PC-3 (cell line): ENCODE results near the gene FN1. TPM values are rescaled to one million over a fixed set of nuclear protein-coding genes. Genes with fewer than 3 reads are reported as not detected.

Source experiments
- ATAC-seq: fragments of 200-7000 bp; cut with Tn5 transposase; 2 replicates; pipeline ENCODE4 v1.9.1; 2020; ENCODE audit warnings: mild to moderate bottlenecking, moderate library complexity
- BruUV-seq: library from RNA; stranded (reverse); fragments of 400-500 nt; replicated peaks from 2 replicates; lab custom pipeline; 2021; lab: Mats Ljungman, UMichigan
- CTCF ChIA-PET: fragments of 300-600 bp; sonication (Branson Sonifier 250); formaldehyde crosslinking; loops from one replicate; lab custom pipeline; 2022; ENCODE audit warnings: antibody characterized with exemption; lab: Charles Lee
- POLR2A ChIA-PET: fragments of 300-600 bp; sonication (Branson Sonifier 250); formaldehyde crosslinking; loops from one replicate; lab custom pipeline; 2022; ENCODE audit warnings: antibody characterized with exemption; ENCODE audit not compliant: unreplicated experiment; lab: Charles Lee
- DNase-seq: peaks from one replicate; pipeline ENCODE4 v3.0.0-alpha.2; 2015
- H2AFZ ChIP-seq: fragments of 300-600 bp; sonication (generic); 2 replicates; pipeline ENCODE4 v1.6.0; 2016; ENCODE audit warnings: antibody characterized with exemption, low read length
- H3F3A ChIP-seq: fragments of 300-600 bp; sonication (generic); one replicate; pipeline ENCODE4 v1.6.0; 2017; ENCODE audit warnings: antibody characterized with exemption, low read length, control low read depth, mild to moderate bottlenecking; ENCODE audit not compliant: unreplicated experiment
- H3K27ac ChIP-seq: fragments of 300-600 bp; sonication (generic); 2 replicates; pipeline ENCODE4 v1.5.1; 2016; ENCODE audit warnings: mild to moderate bottlenecking, low read length
- H3K27me3 ChIP-seq: fragments of 300-600 bp; sonication (generic); 2 replicates; pipeline ENCODE4 v1.6.1; 2016; ENCODE audit warnings: low read length, mixed read lengths
- H3K36me3 ChIP-seq: fragments of 300-600 bp; sonication (generic); 2 replicates; pipeline ENCODE4 v1.6.1; 2016; ENCODE audit warnings: low read depth, mixed run types, low read length, mixed read lengths
- H3K4me1 ChIP-seq: fragments of 300-600 bp; sonication (generic); 2 replicates; pipeline ENCODE4 v1.5.1; 2016; ENCODE audit warnings: low read length; ENCODE audit not compliant: insufficient read depth
- H3K4me2 ChIP-seq: fragments of 300-600 bp; sonication (generic); 2 replicates; pipeline ENCODE4 v1.6.0; 2016; ENCODE audit warnings: low read length
- H3K4me3 ChIP-seq: fragments of 300-600 bp; sonication (generic); 2 replicates; pipeline ENCODE4 v1.5.1; 2016; ENCODE audit warnings: mild to moderate bottlenecking, low read length, mixed read lengths
- H3K79me2 ChIP-seq: fragments of 300-600 bp; sonication (generic); 2 replicates; pipeline ENCODE4 v1.6.1; 2017; ENCODE audit warnings: low read length, mixed read lengths
- H3K9ac ChIP-seq: fragments of 300-600 bp; sonication (generic); 2 replicates; pipeline ENCODE4 v1.6.0; 2016; ENCODE audit warnings: mild to moderate bottlenecking, low read length
- H3K9me2 ChIP-seq: fragments of 300-600 bp; sonication (generic); replicated peaks from 2 replicates; pipeline ENCODE4 v1.6.1; 2016; ENCODE audit warnings: mixed run types, low read length, mixed read lengths
- H3K9me3 ChIP-seq: fragments of 300-600 bp; sonication (generic); 2 replicates; pipeline ENCODE4 v1.6.1; 2016; ENCODE audit warnings: low read length, mixed read lengths
- H4K20me1 ChIP-seq: fragments of 300-600 bp; sonication (generic); 2 replicates; pipeline ENCODE4 v1.6.1; 2016; ENCODE audit warnings: low read length, mixed read lengths
- EZH2 ChIP-seq: fragments of 300-600 bp; sonication (generic); IDR thresholded peaks from one replicate; pipeline ENCODE4 v1.6.1; 2017; ENCODE audit warnings: antibody characterized with exemption, mild to moderate bottlenecking, low read length; ENCODE audit not compliant: unreplicated experiment
- EZH2phosphoT487 ChIP-seq: fragments of 300-600 bp; sonication (generic); IDR thresholded peaks from 2 replicates; pipeline ENCODE4 v1.6.1; 2018; ENCODE audit warnings: mild to moderate bottlenecking, antibody characterized with exemption, low read length, borderline replicate concordance
- intact Hi-C: fragments of 100-400 bp; cut with micrococcal nuclease; formaldehyde crosslinking; loops from 2 replicates; pipeline ENCODE4 v1.9.0; 2023
- total RNA-seq: library from RNA; depleted of rRNA; stranded (reverse); fragments of >200 nt; gene quantifications from 2 replicates; pipeline ENCODE4 v1.2.3, GENCODE V29; 2014
- TF ChIP-seq, protein P1 (sequence below): fragments of 300-600 bp; sonication (generic); conservative IDR thresholded peaks from 2 replicates; pipeline ENCODE4 v1.5.1; 2017; ENCODE audit warnings: antibody characterized with exemption, low read depth, mild to moderate bottlenecking, low read length

FN1 gene
- total RNA-seq, 1 experiment from 2014 or later: 220 TPM

DNA sequence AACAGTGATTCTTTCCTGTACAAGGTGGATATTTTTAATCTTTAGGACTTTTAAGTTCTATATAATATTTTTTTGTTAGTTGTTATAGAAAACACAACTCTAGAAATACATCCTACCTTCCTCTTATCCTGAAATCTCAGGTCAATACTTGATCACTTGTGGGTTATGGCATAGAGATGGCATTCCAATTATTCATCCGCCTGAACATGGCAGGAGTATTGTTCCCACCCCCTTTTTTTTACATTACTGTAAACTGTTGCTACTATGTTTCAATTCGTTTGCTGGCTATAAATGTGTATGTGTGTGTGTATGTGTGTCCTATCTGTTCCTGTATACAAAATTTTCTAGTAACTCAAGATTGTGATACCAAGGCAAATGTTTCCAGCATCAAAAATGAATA is 43.3 kb upstream of the FN1 start:
- Histone ChIP-seq H3K27me3 (no peaks in the 10 kb centered on the region), H3K9ac (no peak overlapping the region), H3K4me3 (no peak overlapping the region), H4K20me1 (no peaks in the 10 kb centered on the region), H3K36me3 (no peaks in the 10 kb centered on the region), H3K4me2 (no peak overlapping the region), H3K9me2 (no peaks in the 10 kb centered on the region), H3K9me3 (no peaks in the 10 kb centered on the region), H3K27ac (no peak overlapping the region), H3F3A (no peaks in the 10 kb centered on the region), H3K79me2 (no peaks in the 10 kb centered on the region), H3K4me1 (no peaks in the 10 kb centered on the region), H2AFZ (no peak overlapping the region)
- TF ChIP-seq EZH2phosphoT487 (no peak), EZH2 (no peak)
- TF ChIP-seq, protein P1, sequence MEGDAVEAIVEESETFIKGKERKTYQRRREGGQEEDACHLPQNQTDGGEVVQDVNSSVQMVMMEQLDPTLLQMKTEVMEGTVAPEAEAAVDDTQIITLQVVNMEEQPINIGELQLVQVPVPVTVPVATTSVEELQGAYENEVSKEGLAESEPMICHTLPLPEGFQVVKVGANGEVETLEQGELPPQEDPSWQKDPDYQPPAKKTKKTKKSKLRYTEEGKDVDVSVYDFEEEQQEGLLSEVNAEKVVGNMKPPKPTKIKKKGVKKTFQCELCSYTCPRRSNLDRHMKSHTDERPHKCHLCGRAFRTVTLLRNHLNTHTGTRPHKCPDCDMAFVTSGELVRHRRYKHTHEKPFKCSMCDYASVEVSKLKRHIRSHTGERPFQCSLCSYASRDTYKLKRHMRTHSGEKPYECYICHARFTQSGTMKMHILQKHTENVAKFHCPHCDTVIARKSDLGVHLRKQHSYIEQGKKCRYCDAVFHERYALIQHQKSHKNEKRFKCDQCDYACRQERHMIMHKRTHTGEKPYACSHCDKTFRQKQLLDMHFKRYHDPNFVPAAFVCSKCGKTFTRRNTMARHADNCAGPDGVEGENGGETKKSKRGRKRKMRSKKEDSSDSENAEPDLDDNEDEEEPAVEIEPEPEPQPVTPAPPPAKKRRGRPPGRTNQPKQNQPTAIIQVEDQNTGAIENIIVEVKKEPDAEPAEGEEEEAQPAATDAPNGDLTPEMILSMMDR: no peak
- ATAC-seq (no peak), DNase-seq (no peak)
- intact Hi-C loops: no loop called here
- BruUV-seq: no TSS peak
- POLR2A ChIA-PET: no interaction called here
- CTCF ChIA-PET: no interaction called here

DNA sequence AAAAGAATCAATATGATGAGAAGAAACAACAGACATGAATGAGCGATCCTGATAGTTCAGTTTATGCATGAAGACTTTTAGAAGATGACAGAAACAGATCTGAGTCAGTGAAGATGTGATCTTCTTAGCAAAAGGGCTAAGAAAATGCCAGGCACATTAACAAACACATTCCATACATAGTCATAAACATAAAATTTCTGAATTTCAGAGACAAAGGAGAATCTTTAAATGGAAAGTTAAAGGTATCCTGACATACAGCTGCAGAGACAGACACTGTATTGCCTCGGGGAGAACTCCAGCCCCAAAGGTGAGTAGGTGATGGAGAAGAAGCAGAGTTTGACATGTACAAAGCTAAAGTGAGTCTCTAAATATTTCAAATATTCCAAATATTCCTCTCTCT is 40.6 kb upstream of the FN1 start:
- Histone ChIP-seq H3K9me2 (no peaks in the 10 kb centered on the region), H4K20me1 (no peaks in the 10 kb centered on the region), H3K4me3 (no peak overlapping the region), H3K36me3 (no peaks in the 10 kb centered on the region), H3F3A (no peaks in the 10 kb centered on the region), H3K4me1 (no peaks in the 10 kb centered on the region), H3K27ac (no peak overlapping the region), H3K9me3 (no peaks in the 10 kb centered on the region), H3K79me2 (no peaks in the 10 kb centered on the region), H3K27me3 (no peaks in the 10 kb centered on the region), H2AFZ (no peak overlapping the region), H3K9ac (no peak overlapping the region), H3K4me2 (no peak overlapping the region)
- ChIA-PET CTCF (no interaction called here), POLR2A (no interaction called here)
- ATAC-seq (no peak), DNase-seq (no peak)
- intact Hi-C loops: no loop called here
- TF ChIP-seq EZH2phosphoT487 (no peak), EZH2 (no peak)
- TF ChIP-seq, protein P1: no peak
- no TSS peak for BruUV-seq

DNA sequence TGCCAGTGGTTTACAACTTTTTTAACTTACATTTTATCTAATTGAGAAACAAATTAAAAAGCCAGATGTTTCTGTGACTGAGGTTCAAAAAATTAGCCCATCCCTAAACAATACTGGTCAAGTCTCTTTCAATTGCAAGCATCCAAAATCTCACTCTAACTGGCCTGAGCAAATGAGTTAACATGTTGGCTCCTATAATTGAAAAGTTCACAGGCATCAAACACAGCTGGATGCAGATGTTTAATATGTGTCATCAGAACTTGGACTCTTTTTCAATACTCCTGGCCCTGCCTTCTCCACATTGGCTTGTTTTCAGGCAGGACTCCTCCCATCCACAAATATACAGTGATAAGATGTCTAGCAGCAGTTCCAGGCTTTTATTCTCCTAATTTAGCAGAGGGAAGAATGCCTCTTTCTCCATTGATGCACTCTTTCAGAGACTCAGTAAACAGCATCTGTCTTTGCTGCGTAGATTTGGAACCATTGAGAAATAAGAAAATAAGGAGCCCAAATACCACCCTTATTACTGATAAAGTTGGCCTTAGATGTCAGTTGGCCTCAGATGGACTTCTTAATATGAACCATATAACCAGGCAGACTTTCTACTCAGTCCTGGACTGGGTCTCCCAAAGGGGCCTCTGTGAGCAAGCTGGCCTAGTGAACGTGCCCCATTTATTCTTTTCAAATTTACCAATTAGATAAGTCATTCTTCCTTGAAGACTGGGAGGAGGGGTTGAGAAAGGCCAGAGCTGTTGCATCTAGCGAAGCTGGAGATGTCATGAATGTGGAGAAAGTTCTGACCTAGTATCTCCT is 30.4 kb upstream of the FN1 start:
- intact Hi-C loops: no loop called here
- CTCF ChIA-PET: no interaction called here
- H3K9ac ChIP-seq: no peak overlapping the region
- TF ChIP-seq EZH2: no peak
- no peak for TF ChIP-seq EZH2phosphoT487
- TF ChIP-seq, protein P1: no peak
- no peak overlapping the region for H3K4me2 ChIP-seq
- H2AFZ ChIP-seq: no peak overlapping the region
- H3K4me3 ChIP-seq: no peak overlapping the region
- DNase-seq (no peak), ATAC-seq (no peak)
- H3K27me3 ChIP-seq: no peaks in the 10 kb centered on the region
- no peaks in the 10 kb centered on the region for H4K20me1 ChIP-seq
- BruUV-seq: no TSS peak
- no peak overlapping the region for H3K27ac ChIP-seq
- no peaks in the 10 kb centered on the region for H3K9me3 ChIP-seq
- POLR2A ChIA-PET: no interaction called here
- H3F3A ChIP-seq: no peaks in the 10 kb centered on the region
- no peaks in the 10 kb centered on the region for H3K9me2 ChIP-seq
- H3K36me3 ChIP-seq: no peaks in the 10 kb centered on the region
- H3K4me1 ChIP-seq: peaks cover 4% of the 10 kb centered on the region; the same call in 1 of the 2 replicates
- no peaks in the 10 kb centered on the region for H3K79me2 ChIP-seq
